NCI-H1930 (cell line): ENCODE measurements around the gene AMBN.

Source experiments
- DNase-seq, 2 experiments: peaks; one replicate each; lab custom pipeline; 2025; lab: John Stamatoyannopoulos, UW

Gene AMBN, protein sequence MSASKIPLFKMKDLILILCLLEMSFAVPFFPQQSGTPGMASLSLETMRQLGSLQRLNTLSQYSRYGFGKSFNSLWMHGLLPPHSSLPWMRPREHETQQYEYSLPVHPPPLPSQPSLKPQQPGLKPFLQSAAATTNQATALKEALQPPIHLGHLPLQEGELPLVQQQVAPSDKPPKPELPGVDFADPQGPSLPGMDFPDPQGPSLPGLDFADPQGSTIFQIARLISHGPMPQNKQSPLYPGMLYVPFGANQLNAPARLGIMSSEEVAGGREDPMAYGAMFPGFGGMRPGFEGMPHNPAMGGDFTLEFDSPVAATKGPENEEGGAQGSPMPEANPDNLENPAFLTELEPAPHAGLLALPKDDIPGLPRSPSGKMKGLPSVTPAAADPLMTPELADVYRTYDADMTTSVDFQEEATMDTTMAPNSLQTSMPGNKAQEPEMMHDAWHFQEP

DNA sequence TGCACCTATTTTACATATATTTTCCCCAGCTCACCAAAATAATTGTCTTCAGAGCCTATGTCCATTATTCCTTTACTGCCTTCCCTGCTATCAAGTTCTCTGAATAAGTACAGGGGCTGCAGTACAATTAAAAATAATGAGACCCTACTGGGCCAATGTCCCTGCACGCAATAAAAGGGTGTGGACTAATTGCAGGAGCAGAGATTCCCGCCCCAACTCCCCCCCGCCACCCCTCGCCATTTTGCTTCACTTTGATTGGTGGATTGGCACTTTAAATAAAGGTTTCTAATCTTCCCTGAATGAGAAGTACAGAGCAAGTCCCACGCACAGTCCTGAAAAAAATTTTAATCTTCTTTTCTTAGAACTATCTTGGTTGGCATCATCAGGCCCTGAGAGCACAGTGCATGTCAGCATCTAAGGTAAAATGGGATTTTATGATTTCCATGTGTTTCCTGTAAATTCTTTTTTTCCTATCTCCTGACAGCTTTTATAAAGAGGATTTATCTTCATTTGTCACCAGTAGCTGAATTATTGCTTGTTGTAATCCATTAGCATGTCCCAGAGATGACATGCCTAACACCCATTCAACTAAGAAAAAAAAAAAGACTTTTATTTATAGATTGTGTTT is at the start of gene AMBN:
Gene AMBN, plus strand, starts transcription at position 302 of the 628 bp plus-strand sequence. Its CDS starts 103 bp downstream, at position 405.
- peak in 1 of 2 experiments; percentile 19 for DNase-seq

DNA sequence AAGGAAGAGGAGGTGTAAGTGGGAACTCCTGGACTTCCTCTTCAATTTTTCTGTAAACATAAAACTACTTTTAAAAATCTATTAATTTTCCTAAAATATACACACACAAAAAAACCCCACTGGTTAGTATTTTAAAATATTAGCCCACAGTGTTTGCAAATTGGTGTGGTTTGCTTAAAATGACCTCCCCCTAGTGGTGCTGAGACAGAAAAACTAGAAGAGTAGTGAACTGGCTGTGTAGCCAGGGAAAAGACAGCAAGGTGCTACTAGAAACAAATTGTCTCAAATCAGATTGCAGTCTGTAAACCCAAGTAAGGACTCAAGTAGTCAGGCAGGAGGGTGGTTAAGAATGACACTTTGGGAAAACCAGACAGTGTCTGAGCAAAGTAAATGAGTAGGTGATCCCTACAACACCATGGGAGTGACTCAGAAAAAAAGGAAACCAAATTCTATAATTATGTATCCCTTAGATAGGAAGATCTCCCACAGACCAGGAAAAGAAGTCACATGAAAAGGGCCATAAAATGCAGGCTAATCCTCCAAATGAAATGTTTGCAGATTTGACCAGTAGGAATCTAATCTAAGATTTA is 47.7 kb upstream of the AMBN start:
- no peak for DNase-seq

DNA sequence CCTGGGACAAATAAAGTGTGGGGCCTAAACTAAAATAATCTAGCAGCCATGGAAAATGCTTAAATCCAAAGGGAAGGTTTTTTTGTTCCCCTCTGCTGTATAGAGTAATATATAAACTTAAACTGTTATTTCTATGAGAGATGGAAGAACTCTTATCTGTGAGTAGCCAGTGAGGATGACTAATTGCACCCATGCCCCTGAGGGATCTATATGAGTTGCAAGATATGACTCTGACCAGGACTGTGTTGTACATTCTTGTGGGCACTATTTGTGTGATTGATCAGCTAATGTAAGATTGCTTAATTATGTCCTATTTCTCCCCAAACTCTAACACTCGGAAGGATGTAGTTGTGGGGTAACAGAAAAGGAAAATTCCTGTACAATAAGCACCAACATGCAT is 35.2 kb upstream of the AMBN start:
- DNase-seq: no peak

DNA sequence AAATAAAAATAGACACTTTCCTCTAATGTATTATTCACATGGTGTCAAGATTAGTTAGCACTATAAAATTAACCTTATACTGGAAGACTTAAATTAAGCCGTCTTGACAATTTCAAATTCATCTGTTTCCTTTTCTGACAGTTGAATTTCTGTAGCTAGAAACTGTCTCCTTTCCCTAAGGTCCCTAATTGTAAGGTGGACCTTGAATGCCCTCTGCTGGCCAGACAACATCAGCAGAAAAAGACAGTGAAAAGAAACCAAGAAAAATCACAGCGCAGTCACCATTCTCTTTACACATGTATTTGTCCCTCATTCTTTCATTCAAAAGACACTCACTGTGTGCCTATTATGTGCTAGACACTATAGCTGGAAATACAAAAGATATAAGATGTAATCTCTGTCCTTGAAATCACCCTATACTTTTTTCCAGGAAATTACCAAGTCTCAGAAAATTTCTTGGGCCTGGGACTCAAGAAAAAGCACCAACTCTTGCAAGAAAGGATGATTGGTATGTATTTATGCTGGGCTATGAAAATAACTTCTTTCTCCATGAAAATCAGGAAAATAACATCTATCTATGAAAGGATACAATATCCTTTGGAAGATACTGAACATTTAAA is 32.7 kb upstream of the AMBN start:
- peak; percentile 36 to 40 for DNase-seq

DNA sequence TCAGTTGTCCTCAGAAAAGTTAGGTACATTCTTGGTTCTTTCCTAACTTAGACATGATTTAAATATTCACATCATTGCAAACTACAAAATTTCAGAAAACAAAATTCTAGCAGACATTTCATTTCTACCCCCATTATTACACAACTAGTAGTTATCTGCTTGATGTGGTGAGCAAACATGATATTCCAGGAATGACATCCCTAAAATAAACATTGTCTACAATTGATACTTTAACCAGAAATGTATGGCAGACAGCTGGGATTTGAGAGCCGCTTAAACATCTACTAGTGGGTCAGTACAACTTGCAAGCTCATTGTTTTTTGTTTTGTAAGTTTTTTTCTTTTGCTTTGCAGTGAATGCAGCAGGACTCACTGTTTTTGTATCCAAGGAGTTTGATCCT is 32.1 kb upstream of the AMBN start:
- no peak for DNase-seq

DNA sequence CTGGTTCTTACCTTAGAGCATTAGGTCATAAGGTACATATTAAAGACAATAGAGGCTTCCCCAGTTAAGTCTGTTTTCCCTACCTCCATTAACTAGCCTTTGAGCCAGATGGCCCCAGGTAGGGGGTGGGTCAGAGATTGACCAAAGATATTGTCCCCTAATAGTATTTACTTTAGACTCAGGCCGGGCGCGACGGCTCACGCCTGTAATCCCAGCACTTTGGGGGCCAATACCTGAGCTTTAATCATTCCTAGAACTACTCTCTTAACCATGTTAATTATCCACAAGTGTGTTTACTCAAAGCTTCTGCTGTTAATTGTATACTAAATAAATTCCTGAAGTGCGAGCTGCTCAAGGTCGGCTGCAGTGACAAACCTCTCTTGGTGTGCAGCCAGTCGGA is 28.0 kb upstream of the AMBN start:
- DNase-seq: no peak

DNA sequence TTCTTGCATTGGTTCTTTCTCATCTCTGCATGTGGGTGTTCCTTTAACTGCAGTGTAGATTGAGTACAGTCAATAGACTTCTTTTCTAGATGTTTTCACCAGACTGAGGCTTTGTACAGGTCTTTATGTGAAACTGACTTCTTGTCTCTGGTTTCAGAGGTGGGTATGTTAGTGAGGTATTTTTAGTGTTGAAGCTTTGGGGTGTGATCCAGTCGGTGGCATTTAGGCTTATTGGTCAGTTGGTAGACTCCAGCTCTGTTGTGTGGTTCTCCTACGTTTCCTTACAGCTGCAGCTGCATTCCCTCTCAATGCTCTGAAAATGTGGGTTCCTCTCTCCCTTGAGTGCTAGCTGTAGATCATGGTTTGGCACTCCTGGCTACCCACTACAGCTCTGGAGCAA is 21.3 kb upstream of the AMBN start:
- no peak for DNase-seq

DNA sequence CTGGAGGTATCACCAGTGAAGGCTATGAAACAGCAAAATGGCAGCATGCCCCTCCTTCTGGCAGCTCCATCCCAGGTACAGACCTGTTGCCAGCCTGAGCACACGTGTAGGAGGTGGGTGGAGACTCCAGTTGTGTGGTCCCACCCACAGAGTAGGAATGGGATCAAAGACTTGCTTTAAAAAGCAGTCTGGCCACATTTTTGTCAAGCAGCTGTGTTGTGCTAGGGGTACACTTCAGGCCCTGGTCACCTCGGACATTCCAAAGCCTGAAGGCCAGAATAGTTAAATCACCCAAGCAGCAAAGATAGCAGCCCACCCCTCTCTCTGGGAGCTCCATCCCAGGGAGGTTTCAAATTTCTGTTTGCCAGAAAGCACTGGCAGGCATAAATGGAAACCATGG is 20.3 kb upstream of the AMBN start:
- no peak for DNase-seq

DNA sequence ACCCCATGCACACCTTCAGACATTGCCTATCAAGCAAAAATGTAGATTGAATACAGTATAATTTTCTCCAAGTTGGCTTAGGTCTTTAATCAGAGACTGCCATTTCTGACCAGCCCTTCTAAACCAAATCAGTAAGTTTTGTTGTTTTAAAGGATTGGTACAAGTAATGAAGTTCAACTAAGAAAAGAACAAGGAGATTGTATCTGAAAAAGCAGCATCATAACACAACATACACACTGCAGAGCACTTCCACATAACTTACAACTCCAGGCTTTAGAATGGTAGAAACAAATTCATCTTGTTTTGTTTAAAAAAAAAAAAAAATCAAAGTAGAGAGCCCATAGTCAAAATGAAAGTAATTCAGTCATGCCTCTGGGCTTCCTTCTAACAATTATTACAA is 16.1 kb upstream of the AMBN start:
- DNase-seq: no peak

DNA sequence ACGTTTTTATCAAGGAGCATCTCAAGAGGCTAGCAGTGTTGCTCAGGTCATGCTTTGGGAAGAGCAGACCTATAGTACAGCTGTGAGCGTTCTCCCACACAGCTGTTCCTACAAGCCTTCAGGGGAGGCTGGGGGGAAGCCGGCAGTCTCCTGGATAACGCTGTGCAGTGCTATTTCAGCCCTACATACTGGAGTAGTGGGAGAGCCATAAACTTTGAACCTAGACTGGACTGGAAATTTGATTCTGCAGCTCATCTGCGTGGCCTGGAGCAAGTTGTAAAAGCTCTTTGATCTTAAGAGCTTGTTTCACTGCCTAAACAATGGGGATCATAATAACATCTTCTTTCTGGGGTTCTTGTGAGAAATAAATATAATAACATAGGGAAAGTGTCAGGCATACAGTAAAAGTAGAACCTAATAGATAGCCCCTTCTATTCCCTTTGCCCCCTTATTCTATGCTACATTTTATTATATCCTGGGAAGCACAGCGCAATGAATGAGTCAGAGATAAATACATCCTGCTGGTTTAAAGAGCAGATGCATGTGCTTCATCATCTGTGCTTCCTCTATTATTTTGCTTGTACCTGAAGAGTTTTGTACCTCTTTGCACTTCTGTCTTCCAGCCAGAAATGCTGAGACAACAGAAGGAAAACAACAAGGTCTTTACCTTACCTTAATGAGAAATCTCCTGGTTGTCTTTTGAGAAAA is 14.7 kb upstream of the AMBN start:
- DNase-seq: no peak

DNA sequence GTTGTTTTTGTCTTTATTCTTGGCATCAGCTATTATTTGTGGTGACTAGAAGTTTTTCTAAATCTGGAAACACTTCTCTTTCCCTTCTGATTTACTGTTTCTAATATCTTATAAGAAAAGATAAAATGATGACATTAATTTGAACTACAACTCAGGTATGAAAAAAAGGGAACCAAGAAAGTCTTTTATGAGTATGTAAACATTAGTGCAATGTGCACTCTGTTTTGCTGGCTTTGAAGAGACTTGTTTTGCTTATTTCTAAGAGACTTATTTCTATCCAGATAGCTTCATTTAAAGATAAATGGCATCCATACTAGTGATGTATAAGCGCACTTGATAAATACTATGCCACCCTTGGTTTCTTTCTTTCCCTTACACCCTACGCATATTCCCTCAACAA is 10.1 kb upstream of the AMBN start:
- DNase-seq: no peak

DNA sequence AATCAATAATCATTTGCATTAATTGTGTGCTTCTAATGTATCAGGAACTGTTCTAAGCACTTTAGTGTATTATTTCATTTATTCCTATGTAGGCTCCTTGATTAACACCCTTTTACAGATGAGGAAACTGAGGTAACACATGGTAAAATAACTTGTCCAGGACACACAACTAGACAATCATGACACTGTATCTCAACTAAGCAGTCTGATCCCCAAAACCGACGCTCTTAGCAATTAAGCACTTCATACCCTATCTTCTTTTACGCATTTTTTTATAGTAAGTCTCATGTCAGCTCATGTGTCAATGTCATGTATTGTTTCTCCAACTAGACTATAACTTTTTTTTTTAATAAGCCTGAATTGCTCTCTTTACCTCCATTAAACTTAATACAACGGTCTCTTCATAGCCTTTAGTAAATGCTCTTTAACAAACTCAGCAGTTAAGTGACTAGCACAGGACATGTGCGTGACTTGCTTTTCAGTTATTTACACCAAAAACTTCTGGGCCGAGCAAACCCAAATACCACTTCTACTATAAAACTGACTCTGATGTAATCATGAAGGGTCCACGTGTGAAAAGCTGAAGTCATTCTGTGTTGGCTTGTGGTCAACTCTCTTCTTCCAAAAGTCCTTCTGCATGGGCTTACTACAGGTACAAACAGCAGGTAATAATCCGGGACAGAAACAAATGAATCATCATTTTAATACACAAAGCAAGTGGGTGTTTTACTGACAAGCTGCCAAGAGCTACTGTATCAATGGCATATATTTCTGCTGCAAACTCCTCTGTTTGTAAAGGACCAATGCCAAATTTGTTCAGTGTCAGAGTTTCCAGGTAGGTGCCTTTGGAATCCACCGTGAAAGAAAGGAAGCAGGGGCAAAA is 7.9 kb upstream of the AMBN start:
- peak in 1 of 2 experiments; percentile 5 for DNase-seq

DNA sequence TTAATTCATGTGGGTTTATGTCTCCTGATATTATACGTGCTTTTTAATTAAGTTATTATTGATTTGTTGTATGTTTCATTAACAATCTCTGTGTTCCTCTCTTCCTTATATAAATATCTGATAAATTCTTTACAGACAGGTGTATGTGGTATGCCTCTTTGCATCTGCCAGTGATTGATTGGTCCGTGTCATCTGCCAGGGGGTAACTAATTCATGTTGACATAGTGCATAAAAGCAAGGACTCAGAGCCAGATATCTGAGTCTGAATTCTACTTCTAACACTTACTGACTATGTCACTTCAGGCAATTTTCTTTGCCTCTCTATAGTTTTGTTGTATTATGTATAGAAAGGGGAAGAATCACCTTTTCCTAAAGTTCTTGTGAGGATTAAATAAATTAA is 5.2 kb upstream of the AMBN start:
- DNase-seq: no peak

DNA sequence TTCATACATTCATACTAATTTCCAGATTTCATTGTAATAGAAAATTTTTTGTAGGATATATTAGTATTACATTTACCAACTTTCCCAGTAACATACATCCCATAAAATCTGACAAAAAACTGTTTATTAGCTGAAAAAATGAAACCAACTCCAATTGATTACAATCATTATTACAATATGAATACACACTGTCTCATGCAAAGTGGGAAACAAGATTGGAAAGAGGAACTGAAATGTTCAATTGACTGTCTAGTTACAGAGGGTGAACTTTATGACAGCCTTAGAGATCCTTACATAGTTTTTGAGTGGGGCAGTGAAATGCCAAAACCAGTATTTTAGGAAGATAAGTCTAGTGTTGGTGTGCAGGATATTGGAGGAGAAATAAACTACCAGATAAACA is 2.3 kb upstream of the AMBN start:
- no peak for DNase-seq

DNA sequence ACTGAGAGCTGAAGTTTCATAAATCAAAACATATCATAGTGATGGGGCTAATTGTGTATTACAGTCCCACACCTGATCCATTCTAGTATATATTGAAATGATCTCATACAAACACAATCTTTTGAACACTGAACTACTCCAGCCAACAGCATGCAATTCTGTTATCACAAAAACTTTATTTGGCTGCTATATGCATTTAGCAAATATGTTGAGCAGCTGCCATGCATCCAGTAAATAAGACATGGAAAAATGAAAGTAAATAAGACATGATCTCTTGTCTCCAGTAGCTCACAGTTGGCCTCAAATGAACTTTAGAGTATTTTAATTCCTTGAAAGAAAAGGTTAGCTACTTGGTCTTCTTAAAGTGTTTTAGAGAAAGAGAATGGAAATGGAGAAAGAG is 2.1 kb downstream of the AMBN start:
- no peak for DNase-seq

DNA sequence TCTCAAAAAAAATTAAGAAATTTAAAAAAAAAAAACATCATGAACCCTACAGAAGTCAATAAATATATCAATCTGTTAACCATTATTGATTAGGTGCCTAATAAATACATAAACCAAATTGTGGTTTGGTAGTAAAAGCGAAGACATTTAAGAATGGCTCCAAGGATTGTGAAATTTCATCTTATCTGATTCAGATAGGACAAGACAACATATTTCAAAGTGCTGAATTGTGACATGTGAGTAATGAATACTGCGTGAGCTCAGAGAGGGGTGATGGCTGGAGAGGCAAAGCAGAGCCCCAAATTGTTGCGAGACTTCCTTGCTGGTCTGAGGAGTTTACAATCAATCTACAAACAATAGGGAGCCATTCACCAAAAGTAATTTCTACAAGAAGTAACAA is 8.2 kb downstream of the AMBN start:
- no peak for DNase-seq

DNA sequence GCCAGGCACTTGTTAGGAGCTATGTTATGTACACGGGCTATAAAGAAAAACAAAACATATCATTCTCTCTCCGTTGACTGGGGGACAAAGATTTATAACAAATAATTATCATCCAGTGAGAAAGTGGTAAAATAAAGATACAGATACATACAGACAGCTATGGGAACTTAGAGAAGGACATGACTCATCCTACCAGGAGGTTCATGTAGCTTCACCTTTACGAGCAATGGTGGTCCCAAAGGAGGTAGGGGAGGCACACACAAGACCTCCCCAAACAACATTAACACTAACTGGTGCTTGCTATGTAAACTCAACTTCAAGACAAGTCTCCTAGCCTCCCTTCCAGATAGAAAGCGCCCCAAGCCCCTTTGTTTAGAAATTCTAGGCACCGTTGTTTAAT is 8.9 kb downstream of the AMBN start:
- no peak for DNase-seq

DNA sequence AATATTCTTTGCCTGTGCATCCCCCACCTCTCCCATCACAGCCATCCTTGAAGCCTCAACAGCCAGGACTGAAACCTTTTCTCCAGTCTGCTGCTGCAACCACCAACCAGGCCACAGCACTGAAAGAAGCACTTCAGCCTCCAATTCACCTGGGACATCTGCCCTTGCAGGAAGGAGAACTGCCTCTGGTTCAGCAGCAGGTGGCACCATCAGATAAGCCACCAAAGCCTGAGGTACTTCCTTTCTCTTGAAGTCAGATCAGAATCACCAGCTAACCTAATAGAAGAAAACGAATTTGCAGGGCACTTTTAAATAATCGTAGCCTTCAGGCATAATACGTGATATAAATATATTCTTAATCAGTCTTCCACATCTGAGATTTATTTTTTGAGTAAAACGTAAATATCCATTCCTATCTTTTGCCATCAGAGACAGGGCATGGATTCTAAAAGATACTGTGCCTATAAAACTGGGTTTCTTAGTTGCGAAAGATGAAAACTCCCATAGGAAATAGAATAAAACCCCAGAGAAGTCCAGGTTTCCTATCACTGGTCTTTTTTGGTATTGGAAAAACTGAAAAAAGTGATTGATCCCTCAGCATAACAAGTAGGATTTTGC is 9.5 kb downstream of the AMBN start:
- peak; percentile 50 to 54 for DNase-seq

DNA sequence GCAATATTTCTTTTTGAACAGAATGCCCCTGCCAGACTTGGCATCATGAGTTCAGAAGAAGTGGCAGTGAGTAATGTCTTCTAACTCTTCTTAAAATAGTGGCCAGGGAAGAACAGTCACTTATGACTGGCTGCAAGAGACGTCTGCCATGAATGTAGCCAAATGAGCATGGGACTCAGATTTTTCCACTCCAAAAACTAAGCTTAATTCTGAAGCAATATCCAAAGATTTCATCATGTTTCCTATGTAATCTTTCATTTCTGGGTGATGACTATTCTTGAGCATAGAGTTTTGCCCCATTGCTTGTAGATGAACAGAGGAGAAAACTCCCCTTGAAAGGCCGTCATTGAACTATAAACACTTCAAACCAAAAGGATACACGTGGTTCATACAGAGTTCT is 11.8 kb downstream of the AMBN start:
- no peak for DNase-seq

DNA sequence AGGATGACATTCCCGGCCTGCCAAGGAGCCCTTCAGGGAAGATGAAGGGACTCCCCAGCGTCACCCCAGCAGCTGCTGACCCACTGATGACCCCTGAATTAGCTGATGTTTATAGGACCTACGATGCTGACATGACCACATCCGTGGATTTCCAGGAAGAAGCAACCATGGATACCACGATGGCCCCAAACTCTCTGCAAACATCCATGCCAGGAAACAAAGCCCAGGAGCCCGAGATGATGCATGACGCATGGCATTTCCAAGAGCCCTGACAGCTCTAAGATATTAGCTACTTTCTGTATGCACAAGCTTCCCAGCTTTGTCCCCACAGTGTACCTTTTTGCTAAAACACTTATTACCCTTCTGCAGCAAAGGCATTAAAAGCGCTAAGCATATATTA is 14.4 kb downstream of the AMBN start:
- no peak for DNase-seq
